Neural cell (in vitro differentiated cells): ENCODE results near the gene XXYLT1.

ENCODE experiments used
- CTCF ChIP-seq: fragments of 450-650 bp; IDR thresholded peaks from 2 replicates; pipeline ENCODE4 v1.5.1; 2014; ENCODE audit warnings: antibody characterized with exemption, mild to moderate bottlenecking, moderate library complexity; ENCODE audit not compliant: poor library complexity, severe bottlenecking
- EZH2 ChIP-seq: fragments of 200-600, 300-800 bp; shearing (Covaris generic), sonication (generic); IDR thresholded peaks from 2 replicates; pipeline ENCODE4 v1.6.1; 2014; ENCODE audit warnings: antibody characterized with exemption, low read length, borderline replicate concordance, mild to moderate bottlenecking; ENCODE audit not compliant: insufficient read depth, poor library complexity, severe bottlenecking
- MXI1 ChIP-seq: fragments of 450-650 bp; conservative IDR thresholded peaks from 2 replicates; pipeline ENCODE4 v1.6.1; 2014; ENCODE audit warnings: antibody characterized with exemption, mild to moderate bottlenecking; ENCODE audit not compliant: poor library complexity, severe bottlenecking
- POLR2AphosphoS5 ChIP-seq: IDR thresholded peaks from 2 replicates; pipeline ENCODE4 v1.6.1; 2012
- RAD21 ChIP-seq: fragments of 450-650 bp; conservative IDR thresholded peaks from 2 replicates; pipeline ENCODE4 v1.6.1; 2014; ENCODE audit warnings: antibody characterized with exemption, mild to moderate bottlenecking, moderate library complexity
- REST ChIP-seq: IDR thresholded peaks from 2 replicates; pipeline ENCODE4 v1.6.1; 2012; ENCODE audit warnings: borderline replicate concordance
- SMC3 ChIP-seq: fragments of 450-650 bp; conservative IDR thresholded peaks from 2 replicates; pipeline ENCODE4 v1.6.1; 2014; ENCODE audit warnings: antibody characterized with exemption, mild to moderate bottlenecking, moderate library complexity; ENCODE audit not compliant: poor library complexity
- TAF1 ChIP-seq: IDR thresholded peaks from 2 replicates; pipeline ENCODE4 v1.6.1; 2012; ENCODE audit warnings: low read depth

- no peak for TF ChIP-seq CTCF
- TF ChIP-seq POLR2AphosphoS5, result no peak
- TF ChIP-seq EZH2, result no peak
- no peak for TF ChIP-seq SMC3
- no peak for TF ChIP-seq TAF1
- TF ChIP-seq REST, result no peak
- no peak for TF ChIP-seq RAD21
- TF ChIP-seq MXI1, result no peak
Measured at GRCh38 chr3:195319060-195319459, 48.1 kb upstream of the XXYLT1 start.
